ENCODE data around the gene TESK2. TPM values are rescaled to one million over a fixed set of nuclear protein-coding genes. Genes with fewer than 3 reads are reported as not detected.

Gene TESK2
- total and polyA plus RNA-seq, 2 donors from 2014 or later: 1.6 to 2.7 TPM

DNA sequence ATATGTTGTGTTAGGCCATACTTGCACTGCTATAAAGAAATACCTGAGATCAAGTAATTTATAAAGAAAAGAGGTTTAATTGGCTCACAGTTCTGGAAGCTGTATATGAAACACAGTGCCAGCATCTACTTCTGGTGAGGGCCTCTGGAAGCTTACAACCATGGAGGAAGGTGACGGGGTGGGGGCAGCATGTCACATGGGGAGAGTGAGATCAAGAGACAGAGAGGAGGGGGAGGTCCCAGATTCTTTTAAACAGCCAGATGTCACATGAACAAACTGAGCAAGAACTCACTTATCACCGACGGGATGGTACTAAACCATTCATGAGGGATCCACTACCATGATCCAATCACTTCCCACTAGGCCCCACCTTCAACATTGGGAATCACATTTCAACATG is 42.6 kb downstream of the TESK2 start:
- intact Hi-C loops (cut with DNase I): no loop called here
- Histone ChIP-seq H3K27me3 (ENCODE audit: control insufficient read depth, insufficient read depth, low read length) (no peaks in the 10 kb centered on the region), H3K4me3 (ENCODE audit: low read length in 3 of 3) (no peak overlapping the region), H3K4me1 (ENCODE audit: control insufficient read depth in 2 of 3, insufficient read depth in 2 of 3, low read depth in 1 of 3, low read length in 3 of 3) (no peaks in the 10 kb centered on the region), H3K27ac (ENCODE audit: low read depth in 2 of 2, low read length in 2 of 2) (no peak overlapping the region), H3K36me3 (ENCODE audit: control insufficient read depth in 2 of 3, insufficient read depth in 3 of 3, low read length in 3 of 3) (no peaks in the 10 kb centered on the region), H3K9me3 (ENCODE audit: control insufficient read depth in 2 of 3, insufficient read depth in 1 of 3, low read length in 3 of 3) (no peaks in the 10 kb centered on the region), H3K9ac (ENCODE audit: low read length in 3 of 3) (no peak overlapping the region)
- FAIRE-seq (no peak), DNase-seq (no peak)
- TF ChIP-seq, protein P1, sequence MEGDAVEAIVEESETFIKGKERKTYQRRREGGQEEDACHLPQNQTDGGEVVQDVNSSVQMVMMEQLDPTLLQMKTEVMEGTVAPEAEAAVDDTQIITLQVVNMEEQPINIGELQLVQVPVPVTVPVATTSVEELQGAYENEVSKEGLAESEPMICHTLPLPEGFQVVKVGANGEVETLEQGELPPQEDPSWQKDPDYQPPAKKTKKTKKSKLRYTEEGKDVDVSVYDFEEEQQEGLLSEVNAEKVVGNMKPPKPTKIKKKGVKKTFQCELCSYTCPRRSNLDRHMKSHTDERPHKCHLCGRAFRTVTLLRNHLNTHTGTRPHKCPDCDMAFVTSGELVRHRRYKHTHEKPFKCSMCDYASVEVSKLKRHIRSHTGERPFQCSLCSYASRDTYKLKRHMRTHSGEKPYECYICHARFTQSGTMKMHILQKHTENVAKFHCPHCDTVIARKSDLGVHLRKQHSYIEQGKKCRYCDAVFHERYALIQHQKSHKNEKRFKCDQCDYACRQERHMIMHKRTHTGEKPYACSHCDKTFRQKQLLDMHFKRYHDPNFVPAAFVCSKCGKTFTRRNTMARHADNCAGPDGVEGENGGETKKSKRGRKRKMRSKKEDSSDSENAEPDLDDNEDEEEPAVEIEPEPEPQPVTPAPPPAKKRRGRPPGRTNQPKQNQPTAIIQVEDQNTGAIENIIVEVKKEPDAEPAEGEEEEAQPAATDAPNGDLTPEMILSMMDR (IDR thresholded peaks at IDR 0.05; ENCODE audit: borderline replicate concordance, extremely low read depth, insufficient read depth): no peak

DNA sequence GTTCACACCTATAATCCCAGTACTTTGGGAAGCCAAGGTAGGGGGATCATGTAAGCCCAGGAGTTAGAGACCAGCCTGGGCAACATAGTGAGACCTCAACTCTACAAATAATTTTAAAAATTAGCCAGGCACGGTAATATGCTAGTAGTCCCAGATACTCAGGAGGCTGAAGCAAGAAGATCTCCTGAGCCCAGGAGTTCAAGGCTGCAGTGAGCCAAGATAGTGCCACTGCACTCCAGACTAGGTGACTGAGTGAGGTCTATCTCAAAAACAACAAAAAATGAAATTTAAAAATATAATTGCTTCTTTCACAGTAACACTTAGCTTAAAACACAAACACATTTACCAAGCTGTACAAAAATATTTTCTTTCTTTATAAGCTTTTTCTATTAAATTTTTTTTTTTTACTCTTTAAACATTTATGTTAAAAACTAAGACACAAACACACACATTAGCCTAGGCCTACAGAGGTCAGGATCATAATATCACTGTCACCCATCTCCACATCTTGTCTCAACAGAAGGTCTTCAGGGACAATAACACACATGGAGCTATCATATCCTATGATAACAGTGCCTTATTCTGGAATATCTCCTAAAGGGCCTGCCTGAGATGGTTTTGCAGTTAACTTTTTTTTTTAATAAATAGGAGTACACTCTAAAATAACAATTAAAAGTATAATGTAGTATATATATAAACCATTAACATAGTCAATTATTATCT is 43.9 kb downstream of the TESK2 start:
- Histone ChIP-seq H3K9me3 (ENCODE audit: control insufficient read depth in 2 of 3, insufficient read depth in 1 of 3, low read length in 3 of 3) (no peaks in the 10 kb centered on the region), H3K27ac (ENCODE audit: low read depth in 2 of 2, low read length in 2 of 2) (no peak overlapping the region), H3K4me3 (ENCODE audit: low read length in 3 of 3) (no peak overlapping the region), H3K9ac (ENCODE audit: low read length in 3 of 3) (no peak overlapping the region), H3K27me3 (ENCODE audit: control insufficient read depth, insufficient read depth, low read length) (no peaks in the 10 kb centered on the region), H3K4me1 (ENCODE audit: control insufficient read depth in 2 of 3, insufficient read depth in 2 of 3, low read depth in 1 of 3, low read length in 3 of 3) (no peaks in the 10 kb centered on the region), H3K36me3 (ENCODE audit: control insufficient read depth in 2 of 3, insufficient read depth in 3 of 3, low read length in 3 of 3) (no peaks in the 10 kb centered on the region)
- TF ChIP-seq, protein P1 (IDR thresholded peaks at IDR 0.05; ENCODE audit: borderline replicate concordance, extremely low read depth, insufficient read depth): no peak
- intact Hi-C loops (cut with DNase I): no loop called here
- FAIRE-seq (no peak), DNase-seq (no peak)

DNA sequence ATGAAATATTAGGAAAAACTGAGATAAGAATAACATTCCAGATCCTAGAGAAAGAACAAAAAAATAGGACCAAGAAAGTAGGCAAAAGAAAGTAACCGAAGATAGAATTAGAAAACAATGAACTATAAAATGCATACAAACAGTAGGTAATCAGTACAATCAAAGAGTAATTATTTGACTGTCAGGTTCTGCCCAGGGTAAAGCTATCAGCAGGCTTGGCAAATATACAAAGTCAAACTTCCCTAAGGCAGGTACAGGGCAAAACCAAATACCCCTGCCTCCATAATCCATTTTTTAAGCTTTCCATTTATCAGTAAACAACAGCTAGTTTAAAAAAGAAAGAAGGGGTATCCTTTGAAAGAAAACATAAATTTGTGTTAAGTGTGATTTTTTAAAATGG is 44.4 kb downstream of the TESK2 start:
- no peaks in the 10 kb centered on the region for H3K27me3 ChIP-seq (ENCODE audit: control insufficient read depth, insufficient read depth, low read length)
- no peak for DNase-seq
- H3K9ac ChIP-seq (ENCODE audit: low read length in 3 of 3): no peak overlapping the region
- no peaks in the 10 kb centered on the region for H3K36me3 ChIP-seq (ENCODE audit: control insufficient read depth in 2 of 3, insufficient read depth in 3 of 3, low read length in 3 of 3)
- H3K4me3 ChIP-seq (ENCODE audit: low read length in 3 of 3): no peak overlapping the region
- no peaks in the 10 kb centered on the region for H3K4me1 ChIP-seq (ENCODE audit: control insufficient read depth in 2 of 3, insufficient read depth in 2 of 3, low read depth in 1 of 3, low read length in 3 of 3)
- H3K27ac ChIP-seq (ENCODE audit: low read depth in 2 of 2, low read length in 2 of 2): no peak overlapping the region
- no peaks in the 10 kb centered on the region for H3K9me3 ChIP-seq (ENCODE audit: control insufficient read depth in 2 of 3, insufficient read depth in 1 of 3, low read length in 3 of 3)
- FAIRE-seq: no peak
- TF ChIP-seq, protein P1 (IDR thresholded peaks at IDR 0.05; ENCODE audit: borderline replicate concordance, extremely low read depth, insufficient read depth): no peak
- intact Hi-C loops (cut with DNase I): no loop called here
